H4 (cell line): ENCODE measurements around the gene MICAL3. TPM values are rescaled to one million over a fixed set of nuclear protein-coding genes. Genes with fewer than 3 reads are reported as not detected.

ENCODE experiments used
- DNase-seq: peaks from one replicate; pipeline ENCODE4 v3.0.0-alpha.2; 2015; ENCODE audit warnings: low spot score
- total RNA-seq: library from RNA; depleted of rRNA; stranded (reverse); fragments of >200 nt; shearing (Covaris generic); gene quantifications from 2 replicates; pipeline ENCODE4 v1.2.3, GENCODE V29; 2014

The MICAL3 gene
- total RNA-seq, 1 experiment from 2014 or later, result 7.0 TPM

DNA sequence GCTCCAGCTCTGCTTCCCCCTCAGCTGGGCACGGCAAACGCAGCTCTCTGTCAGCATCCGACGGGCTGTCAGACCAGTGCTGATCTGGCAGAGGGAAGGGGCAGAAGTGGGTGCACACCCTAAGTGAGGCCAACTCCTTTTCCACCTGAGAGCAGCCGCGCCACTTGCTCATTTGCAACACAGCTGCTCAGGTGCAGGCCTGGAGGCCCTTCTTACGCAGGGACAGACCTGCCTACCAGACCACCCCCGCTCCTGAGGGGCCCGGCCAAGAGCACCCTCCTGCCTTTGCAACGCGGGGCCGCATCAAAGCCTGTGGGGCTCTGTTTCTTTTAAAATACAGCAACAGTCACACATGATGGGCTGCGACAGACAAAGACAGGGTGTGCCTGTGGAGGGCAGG, 202.3 kb downstream of the MICAL3 start:
- DNase-seq, result no peak

DNA sequence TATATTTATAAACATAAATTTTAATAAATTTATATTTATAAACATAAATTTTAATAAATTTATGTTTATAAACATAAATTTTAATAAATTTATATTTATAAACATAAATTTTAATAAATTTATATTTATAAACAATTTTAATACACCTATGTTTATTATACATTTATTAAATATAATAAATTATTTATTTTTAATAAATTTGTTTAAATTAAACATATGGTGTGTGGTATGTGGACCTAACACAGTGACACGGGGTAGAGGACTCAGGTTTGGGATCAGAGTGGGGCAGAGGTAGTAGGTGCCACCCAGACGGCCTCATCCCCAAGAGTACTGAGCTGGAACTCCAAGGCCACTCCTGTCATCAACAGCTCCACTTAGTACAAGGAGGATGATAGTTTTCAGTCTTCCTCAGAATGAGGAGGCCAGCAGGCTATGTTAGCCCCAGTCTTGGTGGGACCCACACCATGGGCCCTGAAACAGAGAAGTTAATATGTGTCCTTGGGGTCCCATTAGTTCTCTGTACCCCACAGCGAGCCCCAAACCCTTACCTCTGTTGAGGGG, 203.4 kb downstream of the MICAL3 start:
- DNase-seq, result no peak

DNA sequence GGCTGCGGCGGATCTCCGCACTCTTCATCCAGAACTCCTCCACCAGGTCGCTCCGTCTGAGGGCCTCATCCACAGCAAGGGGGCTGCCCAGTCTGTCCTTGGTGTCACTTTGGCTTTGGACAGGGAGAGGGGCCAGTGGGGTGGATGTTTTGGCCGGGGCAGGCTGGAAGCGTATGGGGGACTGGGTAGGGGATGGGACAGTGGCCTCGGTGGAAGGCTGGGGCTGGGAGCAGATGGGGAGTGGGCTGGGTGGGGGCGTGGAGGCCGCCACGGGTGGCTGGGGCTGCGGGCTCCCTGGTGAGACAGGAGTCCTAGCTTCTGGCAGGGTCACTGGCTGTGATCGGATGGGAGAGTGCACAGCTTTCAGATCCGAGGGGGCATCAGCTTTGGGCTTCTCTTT, 205.7 kb downstream of the MICAL3 start:
- no peak for DNase-seq

DNA sequence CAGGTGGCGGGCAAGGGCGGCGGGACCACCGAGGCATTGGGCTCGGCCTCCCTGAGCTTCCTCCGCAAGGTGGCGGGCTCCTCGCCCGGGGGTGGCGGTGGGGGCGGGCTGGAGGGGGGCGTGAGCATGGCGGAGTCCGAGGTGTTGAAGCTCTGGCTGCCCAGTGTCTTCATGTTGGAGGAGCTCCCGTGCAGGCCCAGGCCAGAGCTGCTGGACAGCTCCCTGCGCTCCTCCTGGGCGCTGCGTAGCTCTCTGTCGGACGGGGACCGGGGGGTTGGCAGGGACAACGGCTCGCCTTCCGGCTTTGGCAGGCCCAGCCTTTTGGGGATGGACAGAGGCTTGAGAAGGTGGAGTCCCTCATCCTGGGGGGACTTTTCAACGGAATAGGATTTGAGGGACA, 206.2 kb downstream of the MICAL3 start:
- no peak for DNase-seq

DNA sequence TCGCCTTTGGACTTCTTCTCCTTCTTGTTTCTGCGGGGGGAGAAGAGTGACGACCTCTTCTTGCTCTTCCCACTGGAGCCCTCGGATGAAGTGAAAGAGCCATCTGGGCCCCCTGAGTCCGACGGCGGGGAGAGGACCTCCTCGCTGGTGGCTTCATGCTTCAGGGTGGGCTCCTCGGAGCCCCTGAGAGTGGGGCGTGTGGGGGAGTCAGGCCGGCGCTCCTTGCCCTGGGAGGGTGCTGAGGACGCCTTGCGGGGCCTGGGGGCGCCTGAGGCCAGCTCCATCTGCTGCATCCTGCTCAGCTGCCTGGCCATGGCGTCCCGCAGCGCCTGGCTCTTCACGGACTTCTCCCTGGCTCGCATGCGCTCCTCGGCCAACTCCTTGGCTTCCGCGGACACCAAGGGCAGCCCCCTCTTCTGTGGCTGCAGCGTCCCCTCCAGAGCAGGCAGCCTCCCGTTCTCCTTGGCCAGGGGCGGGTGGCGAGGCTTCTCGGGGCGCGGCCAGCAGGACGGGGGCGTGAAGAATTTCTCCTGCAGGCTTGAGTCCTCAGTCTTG, 206.8 kb downstream of the MICAL3 start:
- no peak for DNase-seq

DNA sequence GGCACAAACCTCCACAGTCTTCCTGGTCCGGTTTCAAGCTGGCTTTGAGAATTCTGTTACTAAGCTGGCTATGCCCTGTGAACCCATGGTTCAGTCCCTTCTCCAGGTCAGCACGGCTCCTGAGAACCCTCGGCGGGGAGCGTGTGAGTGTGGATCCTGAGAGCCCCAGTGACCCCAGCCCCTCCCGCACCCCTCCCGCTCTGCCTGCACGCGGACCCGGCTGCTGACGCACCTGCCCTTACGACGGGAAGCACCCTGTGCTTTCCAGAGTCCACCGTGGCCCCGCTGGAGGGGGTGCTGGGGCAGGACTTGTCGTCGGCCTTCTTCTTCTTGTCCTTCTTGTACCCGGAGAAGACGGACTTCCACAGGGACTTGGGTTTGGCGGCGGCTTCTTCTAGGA, 207.3 kb downstream of the MICAL3 start:
- DNase-seq, result no peak

DNA sequence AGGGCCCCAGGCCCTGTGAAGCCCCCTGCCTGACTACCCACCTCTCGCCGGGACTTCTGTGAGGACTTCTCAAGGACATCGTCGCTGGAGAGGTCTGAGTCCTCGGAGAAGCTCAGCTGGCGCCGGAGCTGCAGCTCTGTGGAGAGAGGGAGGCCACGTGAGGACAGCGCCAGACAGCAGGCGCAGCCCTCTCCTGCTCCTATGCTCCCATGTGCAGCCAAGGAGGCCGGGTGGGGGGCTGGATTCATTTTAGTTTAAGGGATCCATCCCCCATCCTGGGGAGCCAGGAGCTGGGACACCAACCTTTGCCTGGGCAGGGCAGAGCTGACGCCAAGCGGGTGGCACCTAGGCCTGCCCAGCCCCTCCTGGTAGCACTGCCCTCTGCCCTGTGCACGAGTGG, 207.7 kb downstream of the MICAL3 start:
- DNase-seq, result no peak

DNA sequence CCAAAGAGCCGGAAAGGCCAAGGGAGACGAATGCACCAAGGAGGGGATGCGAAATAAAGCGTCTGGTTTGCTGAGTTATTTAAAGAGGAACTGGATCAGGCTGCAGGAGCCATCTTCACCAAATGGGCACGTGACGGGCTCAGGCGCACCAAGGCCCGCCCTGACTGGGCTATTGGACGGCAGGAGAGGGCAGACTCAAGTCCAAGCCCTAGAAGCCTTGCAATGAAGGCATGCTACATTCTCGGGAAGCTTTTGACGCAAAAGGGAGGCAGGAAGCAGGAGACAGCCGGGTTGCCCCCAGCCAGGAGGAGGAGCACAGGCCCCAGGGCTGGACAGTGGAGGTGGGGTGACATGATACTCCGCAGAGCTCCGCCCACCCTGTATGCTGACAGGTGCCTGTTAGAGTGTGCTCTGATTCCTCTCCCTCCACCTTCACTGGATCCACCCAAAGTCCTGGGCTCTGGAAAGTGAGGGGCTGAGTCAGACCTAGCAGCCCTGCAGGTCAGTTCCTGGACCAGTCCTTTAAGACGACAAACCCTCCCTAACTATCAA, 208.6 kb downstream of the MICAL3 start:
- no peak for DNase-seq

DNA sequence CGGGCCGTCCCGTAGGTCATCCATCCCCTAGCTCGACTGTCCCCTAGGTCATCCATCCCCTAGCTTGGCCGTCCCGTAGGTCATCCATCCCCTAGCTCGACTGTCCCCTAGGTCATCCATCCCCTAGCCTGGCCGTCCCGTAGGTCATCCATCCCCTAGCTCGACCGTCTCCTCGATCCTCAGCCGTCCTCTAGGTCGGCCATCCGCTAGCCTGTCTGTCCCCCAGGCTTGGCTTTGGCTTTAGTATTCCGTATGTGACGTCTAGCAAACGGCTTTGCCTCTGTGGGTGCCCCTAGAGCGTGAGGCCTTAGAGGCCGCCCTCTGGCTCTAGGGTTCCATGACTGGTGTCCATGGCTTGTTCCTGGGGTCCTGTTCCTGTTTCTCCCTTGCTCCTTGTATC, 209.5 kb downstream of the MICAL3 start:
- DNase-seq, result no peak

DNA sequence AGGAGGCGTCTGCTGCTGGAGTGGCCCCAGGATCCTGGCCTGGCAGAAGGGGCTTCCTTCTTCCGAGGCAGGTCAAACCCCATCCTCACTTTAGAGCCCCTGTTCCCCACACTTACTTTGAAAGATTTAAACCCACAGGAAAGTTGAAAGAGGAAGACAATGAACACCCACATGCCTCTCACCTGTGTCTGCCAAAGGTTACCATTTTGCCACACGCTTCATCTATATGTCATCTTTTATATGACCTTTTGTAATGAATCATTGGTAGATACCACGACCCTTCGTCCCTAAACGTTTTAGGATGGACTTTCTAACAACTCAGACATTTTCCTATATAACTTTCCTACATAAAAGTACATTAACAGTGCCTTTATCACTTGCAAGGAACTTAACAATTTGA, 210.3 kb downstream of the MICAL3 start:
- DNase-seq, result no peak

DNA sequence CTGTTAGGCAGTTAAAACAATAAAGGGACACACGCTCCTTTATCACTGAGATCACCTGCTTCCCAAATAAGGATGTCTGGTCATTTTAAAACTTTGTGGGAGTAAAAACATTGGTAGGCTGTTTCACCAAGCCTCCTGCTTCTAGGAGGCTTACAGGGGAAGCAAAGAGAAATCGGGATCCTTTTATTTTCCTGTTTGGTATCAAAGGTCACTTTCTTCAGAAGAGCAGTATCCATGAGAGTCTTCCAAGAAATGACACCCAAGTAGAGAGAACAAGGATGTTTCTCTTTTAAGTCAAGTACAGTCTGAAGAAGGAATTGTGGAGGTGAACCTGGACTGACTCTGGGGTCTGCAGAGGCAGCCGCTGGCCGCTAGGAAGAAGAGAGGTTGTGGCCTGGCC, 213.2 kb downstream of the MICAL3 start:
- DNase-seq, result no peak

DNA sequence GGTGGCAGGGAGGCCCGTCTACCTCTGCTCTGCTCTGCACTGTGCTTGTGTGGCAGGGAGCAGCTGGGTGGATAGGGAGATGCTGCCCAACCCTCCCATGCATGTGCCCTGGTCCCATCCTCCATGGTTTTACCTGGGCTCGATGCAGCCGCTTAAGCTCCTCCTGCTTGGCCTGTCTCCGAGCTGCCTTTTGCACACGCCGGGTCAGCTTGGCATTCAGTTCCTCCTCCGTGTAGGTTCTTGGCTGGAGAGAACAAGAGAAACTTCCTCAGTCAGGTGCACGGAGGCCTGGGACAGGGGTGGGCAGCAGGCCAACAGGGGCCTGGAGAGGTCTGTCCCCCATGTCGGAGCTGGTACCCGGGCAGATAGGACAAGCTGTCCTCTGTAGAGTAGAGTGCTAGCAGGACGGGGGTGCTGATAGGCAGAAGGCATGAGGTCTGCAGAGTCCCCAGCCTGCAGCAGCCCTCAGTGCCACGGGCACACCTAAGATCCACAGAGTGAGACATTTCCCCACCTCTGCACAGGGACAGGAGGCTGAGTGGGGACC, 213.7 kb downstream of the MICAL3 start:
- no peak for DNase-seq

DNA sequence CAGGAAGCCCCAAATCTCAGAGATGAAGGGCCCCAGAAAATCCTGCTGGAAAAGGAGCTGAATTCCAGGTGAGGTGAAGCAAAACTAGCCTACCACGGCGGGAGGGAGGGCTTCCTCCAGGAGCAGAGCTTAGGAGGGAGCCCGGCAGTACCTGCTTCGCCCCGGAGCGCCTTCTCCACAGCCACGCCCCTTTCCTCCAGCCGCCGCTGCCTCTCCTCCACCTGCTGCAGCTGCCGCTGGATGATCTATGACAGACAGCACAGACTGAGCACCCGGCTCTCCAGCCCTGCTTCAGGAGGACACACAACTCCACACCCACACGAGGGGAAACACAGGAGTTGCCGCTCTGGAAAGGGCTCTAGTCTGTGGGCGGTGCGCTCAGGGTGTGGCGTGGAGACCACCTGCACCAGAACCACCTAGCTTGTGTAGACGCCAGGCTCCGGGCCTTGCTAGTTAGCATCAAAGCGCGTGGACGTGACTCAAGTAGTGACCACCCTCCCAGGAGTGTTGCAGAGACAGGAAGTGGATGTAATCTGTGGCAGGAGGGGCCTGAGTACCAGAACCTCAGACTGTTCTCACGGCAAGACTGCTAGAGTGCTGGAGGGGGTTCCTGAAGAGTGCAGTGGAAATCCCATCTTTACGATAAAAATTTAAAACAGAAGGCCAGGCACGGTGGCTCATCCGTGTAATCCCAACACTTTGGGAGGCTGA, 215.5 kb downstream of the MICAL3 start:
- no peak for DNase-seq

DNA sequence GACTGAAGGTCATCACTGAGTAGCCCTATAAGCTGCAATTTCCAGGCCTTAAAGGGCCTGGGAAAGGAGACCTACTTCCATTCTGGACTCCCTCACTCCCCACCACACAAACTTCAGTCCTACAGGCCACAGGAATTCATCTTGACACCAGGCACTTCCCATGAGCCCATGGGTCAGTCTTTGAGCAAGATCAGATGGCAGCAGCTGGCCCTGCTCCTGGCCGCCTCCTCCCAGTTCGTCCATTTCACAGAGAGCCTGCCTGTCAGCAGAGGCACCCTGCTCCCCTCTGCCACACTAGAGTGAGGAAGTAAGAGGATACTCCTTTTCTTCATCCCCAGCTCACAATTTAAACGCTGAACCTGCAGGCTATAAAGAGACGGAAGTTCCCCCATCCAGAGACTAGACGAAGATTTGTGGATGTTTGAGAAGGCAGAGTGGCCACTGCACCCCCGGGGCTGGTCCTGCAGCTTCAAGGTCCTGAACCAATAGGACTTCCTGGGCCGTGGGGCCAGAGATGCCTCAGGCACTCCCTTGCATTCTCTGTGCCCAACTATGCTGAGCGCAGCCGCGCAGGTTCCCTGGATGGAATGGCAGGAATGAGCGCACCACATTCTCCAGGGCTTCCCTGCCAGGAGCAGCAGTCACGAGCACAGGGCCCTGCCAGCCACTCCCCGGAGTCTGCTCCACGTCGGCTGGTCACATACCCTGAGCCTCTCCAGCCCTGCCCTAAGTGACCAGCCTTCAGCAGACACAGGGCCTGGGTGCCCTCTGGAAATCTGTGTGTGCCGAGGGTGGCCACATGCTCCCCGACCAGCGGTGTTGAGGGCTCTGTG, 216.6 kb downstream of the MICAL3 start:
- no peak for DNase-seq

DNA sequence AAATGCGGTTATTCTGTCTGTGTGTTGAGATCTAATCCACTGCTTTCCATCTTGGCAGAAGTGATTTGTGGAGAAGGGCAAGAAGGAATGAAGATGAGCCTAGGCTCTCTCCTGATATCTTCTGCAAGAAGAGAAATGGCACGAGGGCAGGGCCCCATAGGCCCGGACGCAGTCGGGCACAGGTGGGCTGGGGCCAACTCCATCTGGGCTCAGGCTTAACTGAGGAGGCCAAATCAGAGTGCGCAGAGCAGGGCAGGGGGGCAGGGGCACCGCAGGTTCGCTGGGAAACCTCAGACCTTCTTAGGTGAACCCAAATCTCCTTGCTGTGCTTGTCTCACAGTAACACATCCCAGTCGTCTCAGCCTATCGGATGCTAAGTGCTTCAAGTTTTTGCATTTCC, 217.3 kb downstream of the MICAL3 start:
- no peak for DNase-seq

DNA sequence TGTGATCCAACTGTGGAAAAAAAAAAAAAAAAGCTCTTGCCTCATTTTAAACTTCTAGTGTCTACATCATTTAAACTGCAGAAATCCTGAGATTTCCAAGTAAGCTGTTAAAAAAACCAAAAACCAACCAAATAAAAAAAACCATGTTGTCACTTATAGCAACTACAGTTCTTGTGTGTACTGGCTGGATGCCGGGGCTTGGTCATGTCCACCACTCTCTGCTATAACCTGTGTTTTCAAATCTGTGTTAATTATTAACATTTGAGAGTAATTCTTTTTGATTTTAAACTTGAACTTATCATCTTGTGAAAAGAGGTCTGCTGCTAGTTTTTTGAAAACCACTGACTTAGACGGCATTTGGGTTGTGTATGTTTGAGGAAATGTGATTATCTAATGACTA, 217.9 kb downstream of the MICAL3 start:
- DNase-seq, result no peak

DNA sequence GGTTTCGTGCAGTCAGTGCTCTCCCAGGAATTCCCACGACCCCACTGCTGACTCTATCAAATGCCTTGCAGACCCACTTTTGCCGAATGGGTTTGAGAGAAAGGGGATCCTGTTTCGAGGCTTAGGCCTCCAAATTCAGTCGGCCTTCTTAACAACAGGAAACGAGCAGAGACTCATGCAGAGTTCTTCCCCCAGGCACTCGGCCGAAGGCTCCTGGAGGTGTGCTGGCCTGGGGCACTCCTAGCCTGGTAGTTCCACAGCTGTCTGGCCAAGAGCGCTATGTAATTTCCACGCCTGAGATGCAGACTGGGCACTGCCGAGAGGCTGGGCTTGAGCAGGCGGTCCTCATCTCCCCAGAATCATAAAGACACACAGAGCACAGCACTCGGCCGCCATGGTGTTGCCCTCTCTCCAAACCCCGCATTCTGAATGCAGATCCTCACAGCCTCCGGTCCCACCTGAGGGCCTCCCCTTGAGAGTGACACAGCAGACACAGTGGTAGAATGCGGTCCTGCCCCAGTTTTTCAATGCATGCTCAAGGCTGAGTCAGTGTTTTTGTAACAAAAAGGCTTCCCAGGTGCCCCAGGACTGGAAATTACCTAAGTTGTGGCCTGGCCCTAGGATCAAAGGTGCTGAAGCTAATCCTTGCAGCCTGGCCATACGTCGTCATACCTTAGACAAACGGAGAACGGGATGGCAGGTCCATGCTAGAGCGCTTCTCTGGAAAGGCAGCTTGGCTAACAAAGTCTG, 219.9 kb downstream of the MICAL3 start:
- no peak for DNase-seq

DNA sequence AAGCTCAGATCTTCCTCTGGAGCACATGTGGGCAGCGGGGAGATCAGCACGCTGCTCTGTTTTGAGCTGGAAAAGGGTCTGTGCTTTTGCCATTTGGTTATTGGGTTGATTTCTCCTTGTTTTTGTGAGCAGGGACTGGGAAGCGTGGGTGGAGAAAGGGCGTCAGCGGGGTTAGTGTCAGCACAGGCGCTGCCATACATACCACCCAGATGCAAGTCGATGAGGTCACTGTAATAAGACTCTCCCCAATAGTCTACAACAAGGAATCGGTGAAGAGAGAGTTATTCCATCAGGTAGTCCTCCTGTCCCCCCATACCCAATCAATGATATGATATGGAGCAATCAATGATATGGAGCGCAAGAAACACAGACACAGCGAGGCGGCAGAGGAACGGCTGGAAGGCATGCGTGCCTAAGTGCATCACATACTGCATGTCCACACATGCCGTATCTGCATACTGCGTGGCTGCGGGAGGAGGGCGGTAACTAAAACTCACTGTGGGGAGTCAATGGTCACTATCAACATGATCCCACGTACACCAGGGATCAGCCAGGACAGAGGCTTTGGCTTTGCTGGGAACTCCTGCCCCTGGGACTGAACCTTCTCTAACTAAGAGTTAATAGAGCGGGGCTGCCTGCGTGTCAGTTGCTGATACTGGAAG, 220.6 kb downstream of the MICAL3 start:
- DNase-seq, result no peak

DNA sequence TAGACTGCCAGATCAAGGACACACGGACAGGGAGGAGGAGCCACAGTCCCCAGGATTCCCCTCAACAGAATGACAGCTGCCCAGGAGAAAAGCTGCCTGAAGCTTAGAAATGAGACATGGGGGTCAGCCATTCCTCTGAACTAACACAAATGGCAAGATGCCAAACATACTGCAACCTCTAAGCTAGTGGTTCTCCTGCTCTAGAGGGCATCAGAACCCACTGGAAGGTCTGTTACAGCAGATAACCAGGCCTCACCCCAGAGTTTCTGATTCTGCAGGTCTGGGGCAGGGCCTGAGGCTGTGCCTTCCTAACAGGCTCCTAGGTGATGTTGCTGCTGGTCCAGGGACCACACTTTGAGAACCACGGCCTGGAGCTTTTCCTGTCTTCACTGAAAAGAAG, 221.5 kb downstream of the MICAL3 start:
- no peak for DNase-seq

DNA sequence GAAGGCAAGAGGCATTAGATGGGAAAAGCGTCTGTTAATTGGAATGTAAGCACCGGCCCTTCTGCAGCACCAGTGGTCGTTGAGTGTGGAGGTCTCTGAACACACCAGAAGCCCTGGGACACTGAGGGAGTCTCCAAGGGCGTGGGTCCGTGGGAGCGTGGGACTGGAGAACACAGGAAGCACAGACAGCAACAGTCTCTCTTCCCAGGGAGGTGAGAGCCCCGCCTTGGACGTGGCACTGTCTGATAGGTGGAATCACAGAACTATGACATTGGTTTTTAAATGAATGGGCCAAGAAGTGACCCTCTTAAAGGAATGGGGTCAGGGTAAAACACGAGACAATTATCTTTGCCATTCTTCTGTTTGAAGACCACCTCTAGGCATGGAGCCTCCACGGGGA, 221.9 kb downstream of the MICAL3 start:
- DNase-seq, result no peak
